BJ (cell line): ENCODE results near the gene C11orf52. TPM values are rescaled to one million over a fixed set of nuclear protein-coding genes. Genes with fewer than 3 reads are reported as not detected.

Experiments used
- CTCF ChIA-PET: fragments of 350-600 bp; formaldehyde crosslinking; extraction: SDS; loops from one replicate; lab custom pipeline; 2021; ENCODE audit warnings: antibody characterized with exemption, inconsistent platforms; lab: Yijun Ruan, JAX
- POLR2A ChIA-PET: fragments of 300-600 bp; sonication (Branson Sonifier 250); formaldehyde crosslinking; extraction: SDS; loops from one replicate; lab custom pipeline; 2021; ENCODE audit warnings: antibody characterized with exemption; lab: Charles Lee
- DNase-seq: peaks from one replicate; pipeline ENCODE4 v3.0.0-alpha.2; 2011; ENCODE audit warnings: low read depth
- H3K27me3 ChIP-seq: 2 replicates; pipeline ENCODE4 v1.6.0; 2011; ENCODE audit warnings: low read length; ENCODE audit not compliant: control insufficient read depth, insufficient read depth
- H3K36me3 ChIP-seq: 2 replicates; pipeline ENCODE4 v1.5.1; 2011; ENCODE audit warnings: low read length; ENCODE audit not compliant: control insufficient read depth, insufficient read depth
- H3K4me3 ChIP-seq: 2 replicates; pipeline ENCODE4 v1.5.1; 2011; ENCODE audit warnings: low read depth, mild to moderate bottlenecking, control low read depth, low read length
- polyA plus RNA-seq: library from polyadenylated mRNA; depleted of rRNA; stranded (reverse); fragments of >200 nt; gene quantifications from 2 replicates; pipeline ENCODE4 v1.2.3, GENCODE V29; 2011
- TF ChIP-seq, protein P1 (sequence below): IDR thresholded peaks from 2 replicates; pipeline ENCODE4 v1.5.1; 2011; ENCODE audit warnings: low read depth, mild to moderate bottlenecking, control low read depth, inconsistent platforms, low read length, moderate library complexity; ENCODE audit not compliant: insufficient read depth

Gene C11orf52
- polyA plus RNA-seq, 1 experiment, result 2.9 TPM

DNA sequence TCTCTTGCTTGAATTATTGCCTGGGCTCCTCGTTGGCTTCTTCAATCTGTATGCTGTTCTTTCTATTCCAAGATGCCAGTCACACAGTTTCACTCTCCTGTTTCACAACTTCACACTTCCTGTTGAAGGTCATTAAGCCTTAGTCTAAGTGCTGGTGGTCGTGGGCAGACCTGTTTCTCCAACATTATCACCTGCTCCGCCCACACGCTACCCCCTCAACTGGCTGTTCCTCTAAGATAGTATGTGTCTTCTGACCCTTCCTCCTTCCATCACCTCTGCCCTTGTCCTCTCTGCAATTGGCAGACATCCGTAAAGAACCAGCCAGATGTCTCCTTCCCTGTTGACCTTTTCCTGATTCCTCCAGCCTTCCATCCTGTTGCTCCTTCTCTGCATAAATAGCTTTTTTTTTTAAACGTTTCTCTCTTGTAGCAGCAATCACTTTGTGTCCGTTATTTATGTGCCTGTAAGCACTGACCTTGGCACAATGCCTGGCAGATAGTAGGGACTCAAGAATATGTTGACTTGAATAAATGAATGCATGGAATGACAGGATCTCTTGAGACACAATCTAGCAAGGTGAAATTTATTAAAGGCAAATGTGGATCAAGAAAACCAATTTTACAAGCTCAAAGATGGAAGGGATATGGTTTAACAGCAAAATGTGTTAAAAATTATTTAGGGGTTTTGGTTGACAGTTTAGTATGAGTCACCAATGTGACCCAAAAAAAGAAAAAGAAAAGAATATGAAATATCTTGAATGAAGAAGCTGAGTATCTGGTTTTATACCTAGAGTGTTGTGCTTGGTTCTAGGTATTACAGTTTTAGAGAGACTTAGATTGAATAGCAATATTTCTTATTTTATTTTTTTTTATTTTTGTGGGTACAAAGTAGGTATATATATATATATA lies 31.1 kb downstream of the C11orf52 start:
- POLR2A ChIA-PET, result no interaction called here
- CTCF ChIA-PET, result interaction anchor here (0.7 to 1.3 kb wide), 2 partner anchors 32 to 72 kb away, joined by 3 to 7 read pairs; no protein-coding TSS in a partner anchor

DNA sequence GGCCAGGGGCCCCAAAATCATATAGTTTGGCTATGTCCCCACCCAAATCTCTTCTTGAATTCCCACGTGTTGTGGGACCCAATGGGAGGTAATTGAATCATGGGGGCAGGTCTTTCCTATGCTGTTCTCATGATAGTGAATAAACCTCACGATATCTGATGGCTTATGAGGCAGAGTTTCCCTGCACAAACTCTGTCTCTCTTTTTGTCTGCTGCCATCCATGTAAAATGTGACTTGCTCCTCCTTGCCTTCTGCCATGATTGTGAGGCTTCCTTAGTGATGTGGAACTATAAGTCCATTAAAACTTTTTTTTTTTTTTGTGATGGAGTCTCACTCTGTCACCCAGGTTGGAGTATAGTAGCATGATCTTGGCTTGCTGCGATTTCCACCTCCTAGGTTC lies 32.9 kb downstream of the C11orf52 start:
- ChIA-PET CTCF (no interaction called here), POLR2A (no interaction called here)
- Histone ChIP-seq H3K4me3 (no peak overlapping the region), H3K27me3 (no peaks in the 10 kb centered on the region), H3K36me3 (no peaks in the 10 kb centered on the region)
- no peak for DNase-seq
- TF ChIP-seq, protein P1, sequence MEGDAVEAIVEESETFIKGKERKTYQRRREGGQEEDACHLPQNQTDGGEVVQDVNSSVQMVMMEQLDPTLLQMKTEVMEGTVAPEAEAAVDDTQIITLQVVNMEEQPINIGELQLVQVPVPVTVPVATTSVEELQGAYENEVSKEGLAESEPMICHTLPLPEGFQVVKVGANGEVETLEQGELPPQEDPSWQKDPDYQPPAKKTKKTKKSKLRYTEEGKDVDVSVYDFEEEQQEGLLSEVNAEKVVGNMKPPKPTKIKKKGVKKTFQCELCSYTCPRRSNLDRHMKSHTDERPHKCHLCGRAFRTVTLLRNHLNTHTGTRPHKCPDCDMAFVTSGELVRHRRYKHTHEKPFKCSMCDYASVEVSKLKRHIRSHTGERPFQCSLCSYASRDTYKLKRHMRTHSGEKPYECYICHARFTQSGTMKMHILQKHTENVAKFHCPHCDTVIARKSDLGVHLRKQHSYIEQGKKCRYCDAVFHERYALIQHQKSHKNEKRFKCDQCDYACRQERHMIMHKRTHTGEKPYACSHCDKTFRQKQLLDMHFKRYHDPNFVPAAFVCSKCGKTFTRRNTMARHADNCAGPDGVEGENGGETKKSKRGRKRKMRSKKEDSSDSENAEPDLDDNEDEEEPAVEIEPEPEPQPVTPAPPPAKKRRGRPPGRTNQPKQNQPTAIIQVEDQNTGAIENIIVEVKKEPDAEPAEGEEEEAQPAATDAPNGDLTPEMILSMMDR, result no peak

More for the DNA sequence above, 31.1 kb downstream of the C11orf52 start:
- H3K27me3 ChIP-seq, result no peaks in the 10 kb centered on the region
- no peak overlapping the region for H3K4me3 ChIP-seq
- no peaks in the 10 kb centered on the region for H3K36me3 ChIP-seq
- TF ChIP-seq, protein P1, result no peak
- DNase-seq, result no peak

DNA sequence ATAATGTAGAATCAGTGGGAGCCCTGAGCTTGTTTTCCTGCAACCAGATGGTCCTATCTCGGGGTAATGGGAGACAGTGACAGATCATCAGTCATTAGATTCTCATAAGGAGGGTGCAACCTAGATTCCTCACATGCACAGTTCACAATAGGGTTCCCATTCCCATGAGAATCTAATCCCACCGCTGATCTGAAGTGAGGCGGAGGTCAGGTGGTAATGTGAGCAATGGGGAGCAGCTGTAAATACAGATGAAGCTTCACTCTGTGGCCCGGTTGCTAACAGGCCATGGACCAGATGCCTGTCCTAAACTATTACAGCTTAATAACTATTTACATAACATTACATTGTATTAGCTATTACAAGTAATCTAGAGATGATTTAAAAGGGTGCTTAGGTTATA lies 35.4 kb downstream of the C11orf52 start:
- CTCF ChIA-PET, result interaction anchor here (0.8 to 1.8 kb wide), 2 partner anchors 10 to 28 kb away, joined by 3 to 5 read pairs; no protein-coding TSS in a partner anchor
- POLR2A ChIA-PET, result no interaction called here
- Histone ChIP-seq H3K27me3 (no peaks in the 10 kb centered on the region), H3K36me3 (no peaks in the 10 kb centered on the region), H3K4me3 (no peak overlapping the region)
- no peak for DNase-seq
- TF ChIP-seq, protein P1, result no peak

DNA sequence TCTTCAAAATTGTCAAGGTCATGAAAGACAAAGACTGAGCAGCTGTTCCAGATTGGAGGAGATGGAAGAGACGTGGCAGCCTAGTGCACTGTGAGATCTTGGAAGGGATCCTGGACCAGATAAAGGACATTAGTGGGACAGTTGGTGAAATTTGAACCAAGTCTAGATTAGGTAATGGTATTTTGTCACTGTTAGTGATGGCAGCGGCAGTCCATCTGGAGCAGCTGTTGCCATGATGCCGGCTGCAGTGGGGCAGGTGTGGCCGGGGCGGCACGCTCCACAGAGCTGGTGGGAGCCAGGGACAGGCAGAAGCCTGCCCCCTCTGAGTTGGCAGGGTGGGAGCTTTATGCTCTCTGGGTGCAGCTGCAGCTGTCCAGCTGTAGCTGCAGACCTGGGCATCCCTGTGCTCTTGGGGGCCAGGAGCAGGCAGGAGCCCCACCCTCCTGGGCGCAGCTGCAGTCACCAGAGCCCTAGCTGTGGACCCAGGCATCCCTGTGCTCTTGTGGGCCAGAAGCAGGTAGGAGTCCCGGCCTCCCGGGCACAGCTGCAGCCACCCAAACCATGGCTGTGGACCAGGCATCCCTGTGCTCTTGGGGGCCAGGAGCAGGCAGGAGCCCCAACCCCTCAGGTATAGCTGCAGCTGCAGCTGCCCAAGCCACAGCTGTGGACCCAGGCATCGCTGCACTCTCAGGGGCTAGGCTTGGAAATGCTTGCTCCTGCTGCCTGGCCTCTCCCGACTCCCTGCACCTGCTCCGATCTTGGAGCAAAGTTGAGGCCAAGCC lies 39.1 kb downstream of the C11orf52 start:
- CTCF ChIA-PET, result interaction anchor here (0.6 to 1.1 kb wide), 2 partner anchors 18 to 65 kb away, joined by 3 read pairs; no protein-coding TSS in a partner anchor

More for the DNA sequence above, 39.1 kb downstream of the C11orf52 start:
- no peaks in the 10 kb centered on the region for H3K27me3 ChIP-seq
- DNase-seq, result no peak
- no peak overlapping the region for H3K4me3 ChIP-seq
- TF ChIP-seq, protein P1, result no peak
- no peaks in the 10 kb centered on the region for H3K36me3 ChIP-seq
- POLR2A ChIA-PET, result no interaction called here
